SK-N-SH (cell line): Measurements from ENCODE around the gene PLA2G4B. TPM values are rescaled to one million over a fixed set of nuclear protein-coding genes. Genes with fewer than 3 reads are reported as not detected.

Source experiments
- CTCF ChIA-PET: fragments of 300-600, 350-600 bp; formaldehyde crosslinking; extraction: SDS; loops from one replicate; lab custom pipeline; 2021; lab: Yijun Ruan, JAX
- POLR2A ChIA-PET: fragments of 350-600 bp; sonication (Branson Sonifier 250); formaldehyde crosslinking; extraction: SDS; loops from one replicate; lab custom pipeline; 2020; ENCODE audit warnings: antibody characterized with exemption, inconsistent platforms; lab: Yijun Ruan, JAX
- DNase-seq: peaks from one replicate; pipeline ENCODE4 v3.0.0; 2012
- H2AFZ ChIP-seq: fragments of 200-600 bp; sonication (generic); 2 replicates; pipeline ENCODE4 v1.8.1; 2016; ENCODE audit warnings: antibody characterized with exemption, mild to moderate bottlenecking, low read depth
- H3F3A ChIP-seq: fragments of 200-600 bp; sonication (generic); replicated peaks from 2 replicates; pipeline ENCODE3; 2016; ENCODE audit warnings: antibody characterized with exemption, mild to moderate bottlenecking; ENCODE audit not compliant: insufficient read depth
- H3K27ac ChIP-seq, 2 experiments: fragments of 200-500 bp in 1 of 2; fragments of 200-600 bp in 1 of 2; sonication (Bioruptor generic) in 1 of 2; sonication (generic), shearing (Covaris generic) in 1 of 2; 2 replicates each; pipeline versions ENCODE4 v1.5.1 to v1.6.1; 2014 to 2016; ENCODE audit warnings: low read depth in 2 of 2, inconsistent platforms in 1 of 2, low read length in 1 of 2, mild to moderate bottlenecking in 1 of 2, mixed read lengths in 1 of 2
- H3K27me3 ChIP-seq: fragments of 200-600 bp; sonication (generic), shearing (Covaris generic); 2 replicates; pipeline ENCODE4 v1.6.1; 2016; ENCODE audit warnings: mixed run types; ENCODE audit not compliant: insufficient read depth
- H3K36me3 ChIP-seq, 2 experiments: fragments of 200-500 bp in 1 of 2; fragments of 200-600 bp in 1 of 2; sonication (Bioruptor generic) in 1 of 2; sonication (generic) in 1 of 2; replicated peaks in 1 of 2; 2 replicates each; pipeline versions ENCODE3 to v1.5.1; 2014 to 2016; ENCODE audit warnings: low read length in 1 of 2, mild to moderate bottlenecking in 1 of 2; ENCODE audit not compliant: insufficient read depth in 2 of 2, control insufficient read depth in 1 of 2
- H3K4me1 ChIP-seq, 2 experiments: fragments of 200-500 bp in 1 of 2; fragments of 200-600 bp in 1 of 2; sonication (Bioruptor generic) in 1 of 2; sonication (generic), shearing (Covaris generic) in 1 of 2; 2 replicates each; pipeline versions ENCODE4 v1.5.1 to v1.6.1; 2014 to 2016; ENCODE audit warnings: low read depth in 1 of 2, low read length in 1 of 2, mixed run types in 1 of 2; ENCODE audit not compliant: insufficient read depth in 2 of 2, control insufficient read depth in 1 of 2
- H3K4me2 ChIP-seq: fragments of 200-600 bp; sonication (generic), shearing (Covaris generic); 2 replicates; pipeline ENCODE4 v1.6.1; 2017; ENCODE audit warnings: mixed run types
- H3K4me3 ChIP-seq, 2 experiments: fragments of 200-500 bp in 1 of 2; fragments of 200-600 bp in 1 of 2; sonication (Bioruptor generic) in 1 of 2; sonication (generic), shearing (Covaris generic) in 1 of 2; 2 replicates each; pipeline versions ENCODE4 v1.5.1 to v1.8.1; 2014 to 2016; ENCODE audit warnings: low read depth in 2 of 2, inconsistent platforms in 1 of 2, low read length in 1 of 2, mild to moderate bottlenecking in 1 of 2, mixed read lengths in 1 of 2, moderate library complexity in 1 of 2
- H3K79me2 ChIP-seq: fragments of 200-600 bp; sonication (generic); 2 replicates; pipeline ENCODE4 v1.8.1; 2017; ENCODE audit warnings: mild to moderate bottlenecking; ENCODE audit not compliant: insufficient read depth
- H3K9ac ChIP-seq: fragments of 200-600 bp; sonication (generic); 2 replicates; pipeline ENCODE4 v1.6.1; 2017; ENCODE audit warnings: mixed run types
- H3K9me2 ChIP-seq: fragments of 200-600 bp; sonication (generic); 2 replicates; pipeline ENCODE4 v1.6.1; 2017; ENCODE audit warnings: mixed run types
- H3K9me3 ChIP-seq: fragments of 200-600 bp; sonication (generic); 2 replicates; pipeline ENCODE4 v1.6.1; 2017; ENCODE audit warnings: mixed run types, mild to moderate bottlenecking, moderate library complexity
- H4K20me1 ChIP-seq: fragments of 200-600 bp; sonication (generic); 2 replicates; pipeline ENCODE4 v1.6.1; 2017; ENCODE audit warnings: mild to moderate bottlenecking, mixed run types; ENCODE audit not compliant: insufficient read depth
- ELF1 ChIP-seq: IDR thresholded peaks from 2 replicates; pipeline ENCODE4 v1.4.0; 2012
- EP300 ChIP-seq, 2 experiments: IDR thresholded peaks; 2 replicates each; pipeline versions ENCODE4 v1.4.0 to v1.6.1; 2012; ENCODE audit warnings: borderline replicate concordance in 1 of 2, low read depth in 1 of 2, low read length in 1 of 2
- FOSL2 ChIP-seq: IDR thresholded peaks from 2 replicates; pipeline ENCODE4 v1.4.0; 2012; ENCODE audit warnings: low read depth, mild to moderate bottlenecking, moderate library complexity, borderline replicate concordance
- GABPA ChIP-seq: IDR thresholded peaks from 2 replicates; pipeline ENCODE4 v1.4.0; 2012; ENCODE audit warnings: low read depth, mild to moderate bottlenecking
- GATA2 ChIP-seq: sonication (generic); formaldehyde crosslinking; IDR thresholded peaks from 2 replicates; pipeline ENCODE4 v1.5.0; 2020; ENCODE audit warnings: mild to moderate bottlenecking, missing genetic modification reagents
- NRF1 ChIP-seq: IDR thresholded peaks from 2 replicates; pipeline ENCODE4 v1.6.1; 2012; ENCODE audit warnings: low read depth, mild to moderate bottlenecking, low read length
- RFX5 ChIP-seq: IDR thresholded peaks from 2 replicates; pipeline ENCODE4 v1.6.1; 2012; ENCODE audit warnings: mild to moderate bottlenecking, improper control_type of control experiment, low read length
- RXRA ChIP-seq: IDR thresholded peaks from 2 replicates; pipeline ENCODE4 v1.4.0; 2012; ENCODE audit warnings: low read depth, mild to moderate bottlenecking, borderline replicate concordance
- SIN3A ChIP-seq: IDR thresholded peaks from 2 replicates; pipeline ENCODE4 v1.6.1; 2012; ENCODE audit warnings: low read depth, mild to moderate bottlenecking, low read length, moderate library complexity, borderline replicate concordance
- TAF1 ChIP-seq: IDR thresholded peaks from 2 replicates; pipeline ENCODE4 v1.6.1; 2012; ENCODE audit warnings: low read depth, mild to moderate bottlenecking, low read length, moderate library complexity, borderline replicate concordance
- TEAD4 ChIP-seq: IDR thresholded peaks from 2 replicates; pipeline ENCODE4 v1.4.0; 2012; ENCODE audit warnings: mild to moderate bottlenecking, borderline replicate concordance; ENCODE audit not compliant: insufficient read depth
- YY1 ChIP-seq: IDR thresholded peaks from 2 replicates; pipeline ENCODE4 v1.4.0; 2012; ENCODE audit warnings: low read depth, mild to moderate bottlenecking
- ZBTB33 ChIP-seq: IDR thresholded peaks from 2 replicates; pipeline ENCODE4 v1.4.0; 2012; ENCODE audit warnings: low read depth, borderline replicate concordance
- WGBS: methylation state at CpG from one replicate; pipeline ENCODE4 v1.1.6; 2017; ENCODE audit warnings: low lambda C conversion rate; 5-methylcytosine and 5-hydroxymethylcytosine counted together
- polyA plus RNA-seq, 3 experiments: library from polyadenylated mRNA; depleted of rRNA; stranded (reverse); fragments of >200 nt; gene quantifications; 2 replicates each; pipeline ENCODE4 v1.2.3, GENCODE V29; 2012
- TF ChIP-seq, protein P1 (sequence below): fragments of 150-350 bp; IDR thresholded peaks from 2 replicates; pipeline ENCODE4 v1.6.1; 2017; ENCODE audit warnings: antibody characterized with exemption, low read length, low read depth, borderline replicate concordance
- TF ChIP-seq, protein P2 (sequence below): fragments of 200-600 bp; sonication (generic); IDR thresholded peaks from 2 replicates; pipeline ENCODE4 v1.6.1; 2017; ENCODE audit warnings: antibody characterized with exemption, mild to moderate bottlenecking, moderate library complexity
- TF ChIP-seq, protein P3 (sequence below): IDR thresholded peaks from 2 replicates; pipeline ENCODE4; 2012
- TF ChIP-seq, protein P4 (sequence below): fragments of 150-350 bp; IDR thresholded peaks from 2 replicates; pipeline ENCODE4 v1.6.1; 2016; ENCODE audit warnings: mild to moderate bottlenecking, low read depth, low read length

PLA2G4B gene
- polyA plus RNA-seq, 1 of the 3 experiments (the other 2 are of a cell fraction), result 5.3 TPM

GRCh38 chr15:41825572-41826535 is 12.8 kb upstream of the PLA2G4B start (continued):
- TF ChIP-seq, protein P1, sequence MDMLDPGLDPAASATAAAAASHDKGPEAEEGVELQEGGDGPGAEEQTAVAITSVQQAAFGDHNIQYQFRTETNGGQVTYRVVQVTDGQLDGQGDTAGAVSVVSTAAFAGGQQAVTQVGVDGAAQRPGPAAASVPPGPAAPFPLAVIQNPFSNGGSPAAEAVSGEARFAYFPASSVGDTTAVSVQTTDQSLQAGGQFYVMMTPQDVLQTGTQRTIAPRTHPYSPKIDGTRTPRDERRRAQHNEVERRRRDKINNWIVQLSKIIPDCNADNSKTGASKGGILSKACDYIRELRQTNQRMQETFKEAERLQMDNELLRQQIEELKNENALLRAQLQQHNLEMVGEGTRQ, result no peak
- TF ChIP-seq, protein P2, sequence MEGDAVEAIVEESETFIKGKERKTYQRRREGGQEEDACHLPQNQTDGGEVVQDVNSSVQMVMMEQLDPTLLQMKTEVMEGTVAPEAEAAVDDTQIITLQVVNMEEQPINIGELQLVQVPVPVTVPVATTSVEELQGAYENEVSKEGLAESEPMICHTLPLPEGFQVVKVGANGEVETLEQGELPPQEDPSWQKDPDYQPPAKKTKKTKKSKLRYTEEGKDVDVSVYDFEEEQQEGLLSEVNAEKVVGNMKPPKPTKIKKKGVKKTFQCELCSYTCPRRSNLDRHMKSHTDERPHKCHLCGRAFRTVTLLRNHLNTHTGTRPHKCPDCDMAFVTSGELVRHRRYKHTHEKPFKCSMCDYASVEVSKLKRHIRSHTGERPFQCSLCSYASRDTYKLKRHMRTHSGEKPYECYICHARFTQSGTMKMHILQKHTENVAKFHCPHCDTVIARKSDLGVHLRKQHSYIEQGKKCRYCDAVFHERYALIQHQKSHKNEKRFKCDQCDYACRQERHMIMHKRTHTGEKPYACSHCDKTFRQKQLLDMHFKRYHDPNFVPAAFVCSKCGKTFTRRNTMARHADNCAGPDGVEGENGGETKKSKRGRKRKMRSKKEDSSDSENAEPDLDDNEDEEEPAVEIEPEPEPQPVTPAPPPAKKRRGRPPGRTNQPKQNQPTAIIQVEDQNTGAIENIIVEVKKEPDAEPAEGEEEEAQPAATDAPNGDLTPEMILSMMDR, result no peak
- TF ChIP-seq TEAD4, result no peak
- TF ChIP-seq RXRA, result no peak
- no peak for TF ChIP-seq ZBTB33
- TF ChIP-seq NRF1, result no peak
- TF ChIP-seq EP300 (IDR thresholded peaks at IDR 0.05; ENCODE audit: borderline replicate concordance in 1 of 2, low read depth in 1 of 2, low read length in 1 of 2), result no peak
- TF ChIP-seq ELF1, result no peak
- no peak for TF ChIP-seq GABPA
- no peak for TF ChIP-seq GATA2 (CRISPR knock-in tag)
- TF ChIP-seq SIN3A, result no peak

DNA sequence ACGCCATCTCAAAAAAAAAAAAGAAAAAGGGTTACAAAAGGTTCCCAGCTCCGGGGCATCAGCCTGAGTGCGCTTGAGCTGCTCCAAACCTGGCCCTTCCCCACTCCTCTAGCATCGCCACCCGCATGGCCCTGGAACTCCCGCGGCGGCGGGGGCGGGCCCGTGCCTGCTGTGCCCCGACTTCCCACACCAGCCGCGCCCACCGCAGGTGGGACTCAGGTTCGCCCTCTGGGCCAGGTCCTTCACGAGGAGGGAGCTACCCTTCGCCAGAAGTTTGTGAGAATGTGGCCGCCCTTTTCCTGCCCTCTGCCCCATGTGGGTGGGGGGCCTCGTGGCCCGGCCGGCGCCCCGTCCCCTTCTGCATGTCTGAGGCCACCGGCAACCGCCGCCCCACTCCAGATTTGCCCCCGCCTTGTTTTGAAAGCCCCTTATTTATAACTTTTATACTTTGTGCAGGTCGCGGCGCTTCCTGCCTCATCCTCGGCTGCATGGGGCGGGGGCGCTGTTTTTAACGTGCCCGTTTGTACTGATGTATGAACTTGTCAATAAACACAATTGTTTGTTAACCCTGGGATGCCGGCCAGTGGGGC is 11.3 kb upstream of the PLA2G4B start:
- DNase-seq, result no peak
- Histone ChIP-seq H2AFZ (peak overlapping the region; percentile 85; the same call in 1 of the 2 replicates), H3K27me3 (no peaks in the 10 kb centered on the region), H4K20me1 (no peaks in the 10 kb centered on the region), H3K9ac (peak overlapping the region; percentile 51; the same call in 1 of the 2 replicates), H3K27ac (no peak overlapping the region; a peak in 1 of 4 replicates), H3K4me1 (peaks cover 3 to 4% of the 10 kb centered on the region in 2 experiments; a peak in 3 of 4 replicates), H3K9me2 (no peaks in the 10 kb centered on the region), H3K36me3 (peaks cover 0 to 28% of the 10 kb centered on the region in 2 experiments), H3F3A (no peaks in the 10 kb centered on the region), H3K4me2 (peak overlapping the region; percentile 95), H3K79me2 (no peaks in the 10 kb centered on the region), H3K9me3 (no peaks in the 10 kb centered on the region), H3K4me3 (peak overlapping the region; percentile 83 to 91)
- no peak for TF ChIP-seq FOSL2
- TF ChIP-seq NRF1, result no peak
- TF ChIP-seq, protein P3, sequence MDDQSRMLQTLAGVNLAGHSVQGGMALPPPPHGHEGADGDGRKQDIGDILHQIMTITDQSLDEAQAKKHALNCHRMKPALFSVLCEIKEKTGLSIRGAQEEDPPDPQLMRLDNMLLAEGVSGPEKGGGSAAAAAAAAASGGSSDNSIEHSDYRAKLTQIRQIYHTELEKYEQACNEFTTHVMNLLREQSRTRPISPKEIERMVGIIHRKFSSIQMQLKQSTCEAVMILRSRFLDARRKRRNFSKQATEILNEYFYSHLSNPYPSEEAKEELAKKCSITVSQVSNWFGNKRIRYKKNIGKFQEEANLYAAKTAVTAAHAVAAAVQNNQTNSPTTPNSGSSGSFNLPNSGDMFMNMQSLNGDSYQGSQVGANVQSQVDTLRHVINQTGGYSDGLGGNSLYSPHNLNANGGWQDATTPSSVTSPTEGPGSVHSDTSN, result no peak
- no peak for TF ChIP-seq TAF1
- TF ChIP-seq YY1, result no peak
- no peak for TF ChIP-seq ELF1
- TF ChIP-seq RFX5, result no peak
- TF ChIP-seq, protein P4, sequence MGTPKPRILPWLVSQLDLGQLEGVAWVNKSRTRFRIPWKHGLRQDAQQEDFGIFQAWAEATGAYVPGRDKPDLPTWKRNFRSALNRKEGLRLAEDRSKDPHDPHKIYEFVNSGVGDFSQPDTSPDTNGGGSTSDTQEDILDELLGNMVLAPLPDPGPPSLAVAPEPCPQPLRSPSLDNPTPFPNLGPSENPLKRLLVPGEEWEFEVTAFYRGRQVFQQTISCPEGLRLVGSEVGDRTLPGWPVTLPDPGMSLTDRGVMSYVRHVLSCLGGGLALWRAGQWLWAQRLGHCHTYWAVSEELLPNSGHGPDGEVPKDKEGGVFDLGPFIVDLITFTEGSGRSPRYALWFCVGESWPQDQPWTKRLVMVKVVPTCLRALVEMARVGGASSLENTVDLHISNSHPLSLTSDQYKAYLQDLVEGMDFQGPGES, result no peak
- TF ChIP-seq GATA2 (CRISPR knock-in tag), result no peak
- no peak for TF ChIP-seq GABPA
- ChIA-PET CTCF (interaction anchor here (0.9 to 8.6 kb wide), 7 partner anchors 16 to 362 kb away, joined by 3 to 66 read pairs (median 3); no protein-coding TSS in a partner anchor), POLR2A (interaction anchor here (1.6 kb wide), 1 partner anchor 68 kb away, joined by 7 read pairs; no protein-coding TSS in a partner anchor)
- 23% methylated on average over 28 of the region's 37 CpGs for WGBS
